GM11168 (cell line): ENCODE data around the gene PPP1R9A.

ENCODE experiments used
- in situ Hi-C: fragments of 300-500 bp; cut with MboI; formaldehyde crosslinking; loops from one replicate; pipeline ENCODE4 v1.12.0; 2022; ENCODE audit warnings: low sequenced_read_pairs; ENCODE audit not compliant: unreplicated experiment

PPP1R9A gene

DNA sequence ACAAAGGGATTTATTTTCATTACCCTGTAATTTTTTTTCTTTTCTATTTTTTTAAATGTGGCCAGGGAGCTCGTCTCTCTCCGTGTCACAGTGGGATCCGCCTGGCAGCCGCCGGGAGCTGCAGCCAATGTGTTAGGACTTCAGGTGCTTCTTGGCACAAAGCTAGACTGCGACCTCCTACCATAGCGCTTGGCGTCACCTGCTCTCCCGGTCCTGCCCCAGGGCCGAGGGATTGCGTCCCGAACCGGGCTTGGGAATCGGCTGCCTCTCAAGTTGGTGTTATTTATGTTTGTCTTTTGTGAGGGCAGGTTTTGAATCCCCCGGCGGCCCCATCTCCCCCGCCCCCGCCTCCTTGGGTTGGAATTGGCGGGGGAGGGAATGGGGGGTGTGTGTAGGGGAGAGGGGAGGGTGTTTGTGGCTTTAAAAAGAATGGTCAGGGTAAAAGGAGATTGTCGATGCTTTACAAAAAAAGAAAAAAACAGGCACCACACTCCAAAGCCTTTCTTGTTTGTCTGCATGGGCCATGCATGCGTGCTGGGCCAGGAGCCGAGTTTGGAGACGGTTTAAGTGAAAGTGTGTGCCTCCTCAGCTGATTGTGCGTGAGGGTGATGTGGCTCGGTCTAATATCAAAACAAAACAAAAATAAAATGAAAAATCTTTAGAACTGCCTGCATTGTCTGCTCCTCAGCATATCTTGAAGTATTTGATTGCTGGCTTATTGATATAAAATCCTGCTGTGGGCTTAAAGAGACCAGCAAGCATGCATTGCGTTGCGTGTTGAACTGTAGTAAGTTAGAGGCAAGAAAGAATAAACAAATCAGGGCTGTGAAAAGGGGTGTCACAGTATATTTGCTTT lies 1.2 kb downstream of the PPP1R9A start:
- in situ Hi-C loops: no loop called here

DNA sequence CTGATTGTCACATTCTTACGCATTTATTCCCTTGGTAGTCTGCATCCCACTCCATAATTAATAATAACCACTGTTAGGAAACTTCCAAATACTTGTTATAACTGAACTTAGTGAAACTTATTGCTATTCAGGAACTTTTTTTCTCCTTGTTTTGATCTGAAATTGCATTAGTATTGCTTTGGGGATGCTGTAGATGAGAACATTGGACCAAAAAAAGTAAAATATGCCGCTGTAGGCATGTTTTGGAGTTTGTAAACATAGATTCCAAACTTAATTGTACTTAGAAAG lies 1.7 kb downstream of the PPP1R9A start:
- in situ Hi-C loops: no loop called here

DNA sequence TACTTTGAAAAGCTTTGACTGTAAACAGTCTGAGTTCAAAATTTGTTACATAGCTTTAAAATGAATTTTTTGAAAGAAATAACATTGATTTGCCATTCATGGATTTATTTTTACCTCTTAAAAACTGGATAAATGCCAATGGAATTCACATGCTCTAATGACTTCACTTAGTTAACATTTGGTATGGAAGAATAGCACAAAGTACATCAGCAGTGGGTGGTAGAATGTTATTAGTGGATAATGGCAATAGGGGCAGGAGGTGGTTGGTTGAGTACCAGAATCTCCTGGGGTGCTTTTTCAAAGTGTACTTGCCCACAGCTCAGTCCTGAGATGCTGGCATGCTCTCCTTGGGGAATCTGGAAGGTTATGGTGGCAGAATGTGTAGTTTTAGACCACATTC lies 4.7 kb downstream of the PPP1R9A start:
- in situ Hi-C loops: no loop called here

DNA sequence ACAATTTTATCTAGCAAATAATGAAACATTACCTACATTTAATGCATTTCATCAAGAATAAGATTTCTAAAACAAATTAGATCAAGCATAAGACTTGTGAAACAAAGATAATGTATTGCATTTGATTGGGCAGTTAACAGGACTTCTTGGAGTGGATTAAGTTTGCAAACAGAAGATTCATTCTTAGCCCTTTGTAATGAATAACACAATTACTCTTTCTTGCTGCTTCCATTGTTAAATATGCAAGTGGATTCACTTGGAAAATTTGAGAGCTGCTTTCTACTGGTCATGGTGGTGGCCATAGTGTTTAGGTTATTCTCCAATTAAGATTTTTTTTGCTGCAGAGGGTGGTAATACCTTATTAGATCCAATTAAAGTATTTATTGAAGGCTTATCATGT lies 6.0 kb downstream of the PPP1R9A start:
- in situ Hi-C loops: no loop called here

DNA sequence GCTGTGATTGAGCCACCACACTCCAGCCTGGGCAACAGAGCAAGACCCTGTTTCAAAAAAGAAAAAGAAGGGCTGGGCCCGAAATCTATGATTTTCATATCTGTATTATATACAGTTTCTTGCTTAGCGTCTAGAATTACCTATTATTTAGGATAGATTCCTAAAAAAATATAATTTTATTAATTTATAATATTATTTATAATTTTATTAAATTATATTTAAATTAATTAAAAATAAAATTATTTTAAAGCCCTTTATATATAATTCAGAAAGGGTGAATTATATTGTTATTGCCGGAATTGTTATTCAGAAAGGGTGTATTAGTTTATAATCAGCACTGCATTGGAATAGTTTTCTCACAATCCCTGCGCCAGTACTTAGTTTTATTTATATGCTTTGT lies 14.5 kb downstream of the PPP1R9A start:
- in situ Hi-C loops: no loop called here

DNA sequence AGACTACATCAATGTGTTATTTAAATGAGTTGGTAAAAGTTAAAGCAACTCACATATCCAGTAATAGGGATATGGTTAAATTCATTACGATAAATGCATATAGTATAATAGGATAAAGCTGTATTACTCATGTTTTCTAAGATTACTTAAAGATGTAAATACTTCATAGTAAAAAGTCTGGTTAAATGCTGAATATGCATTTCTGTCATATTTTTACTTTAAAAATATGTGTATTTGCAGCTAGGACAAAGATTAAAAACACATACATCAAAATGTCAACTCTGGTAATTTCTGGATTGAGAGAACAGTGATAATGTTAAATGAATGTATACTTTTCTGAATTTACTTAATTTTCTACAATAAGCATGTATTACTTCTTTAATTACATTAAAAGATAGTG lies 15.1 kb downstream of the PPP1R9A start:
- in situ Hi-C loops: no loop called here

DNA sequence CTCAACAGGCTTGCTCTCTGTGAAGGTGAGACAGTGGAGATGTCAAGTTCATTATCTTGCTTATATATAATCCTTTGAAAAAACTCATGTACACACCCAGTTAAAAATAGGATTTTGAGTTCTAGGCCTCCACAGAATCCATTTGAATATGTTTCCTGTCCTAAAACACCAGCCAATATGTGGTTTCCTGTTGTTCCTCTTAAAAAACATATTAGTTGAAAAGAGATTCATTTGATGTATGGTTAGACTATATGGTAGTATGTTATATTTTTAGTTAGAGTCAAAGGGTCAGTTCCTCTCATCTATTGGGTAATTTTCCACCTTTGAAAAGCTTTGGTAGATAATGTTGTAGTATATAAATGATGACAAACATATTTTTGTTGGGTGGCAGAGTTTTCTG lies 16.0 kb downstream of the PPP1R9A start:
- in situ Hi-C loops: no loop called here

DNA sequence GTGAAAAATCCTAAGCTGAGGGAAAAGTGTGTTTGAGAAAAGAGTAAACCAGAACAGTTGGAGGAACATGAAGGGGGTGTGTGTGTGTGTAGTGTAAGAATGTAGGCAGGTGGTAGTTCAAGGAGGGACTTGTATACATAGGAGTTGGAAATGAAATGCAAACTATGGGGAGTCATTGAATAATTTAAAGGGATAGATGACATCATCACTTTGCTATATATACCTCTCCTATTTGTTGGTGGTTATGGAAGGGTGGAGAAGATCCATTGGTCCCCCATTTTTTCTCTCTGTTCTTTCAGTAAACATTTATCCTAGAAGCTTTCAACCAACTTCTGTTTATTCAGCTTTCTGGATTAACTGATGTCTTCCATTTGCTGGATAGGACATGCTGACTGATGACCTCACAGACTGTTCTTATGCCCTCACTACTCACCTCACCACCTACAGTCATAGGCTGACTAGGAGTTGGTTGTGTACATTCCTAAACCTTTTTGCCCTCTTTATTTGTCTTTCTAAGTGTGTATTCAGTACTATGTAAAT lies 20.8 kb downstream of the PPP1R9A start:
- in situ Hi-C loops: no loop called here

DNA sequence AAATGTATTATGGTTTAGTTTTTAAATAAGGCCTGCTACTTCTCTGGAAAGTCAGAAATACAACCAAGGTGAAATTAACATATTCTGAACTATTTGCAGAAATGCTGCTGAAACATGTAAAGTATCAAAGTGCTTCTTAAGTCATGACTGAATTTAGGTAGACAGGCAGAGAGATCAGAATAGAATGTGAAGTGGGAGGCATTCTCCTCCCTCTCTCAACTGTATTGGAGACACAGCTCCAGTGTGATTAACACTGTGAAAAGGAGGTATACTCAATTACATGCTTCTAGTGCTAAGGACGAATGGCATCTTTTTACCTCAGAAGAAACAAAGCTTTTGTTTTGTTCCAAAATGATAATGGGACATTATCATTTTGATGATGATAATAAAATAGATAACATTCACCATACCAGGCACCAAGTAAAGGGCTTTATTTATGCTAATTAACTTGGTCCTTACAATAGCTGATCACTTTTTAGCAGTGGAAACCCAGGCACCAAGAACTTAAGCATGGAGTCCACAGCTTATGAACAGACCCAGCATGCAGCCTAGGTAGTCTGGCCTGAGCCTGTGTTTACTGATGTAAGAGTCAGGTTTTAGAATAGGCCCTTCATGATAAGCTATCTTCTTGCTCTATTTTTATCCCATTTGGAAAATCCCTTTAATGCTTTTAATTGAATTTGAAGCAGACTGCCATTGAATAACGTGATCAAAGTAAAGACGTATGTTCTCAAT lies 26.0 kb downstream of the PPP1R9A start:
- in situ Hi-C loops: no loop called here

DNA sequence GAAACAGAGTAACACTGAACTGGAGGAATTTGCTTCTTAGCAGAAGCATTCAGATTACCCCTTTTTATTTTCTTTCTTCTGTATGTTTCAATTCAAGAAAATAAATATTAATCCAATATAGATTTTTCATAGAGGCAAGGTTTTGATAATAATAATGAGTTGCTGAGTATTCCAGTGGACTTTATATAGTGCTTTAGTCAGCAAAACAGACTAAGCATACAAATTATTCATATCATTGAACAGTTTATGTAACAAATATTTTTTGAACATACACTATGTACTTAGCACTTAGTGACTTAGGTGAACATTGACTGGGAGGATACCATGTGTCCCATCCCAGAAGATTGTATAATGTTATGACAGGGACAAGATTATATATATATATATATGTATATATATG lies 32.0 kb downstream of the PPP1R9A start:
- in situ Hi-C loops: no loop called here

DNA sequence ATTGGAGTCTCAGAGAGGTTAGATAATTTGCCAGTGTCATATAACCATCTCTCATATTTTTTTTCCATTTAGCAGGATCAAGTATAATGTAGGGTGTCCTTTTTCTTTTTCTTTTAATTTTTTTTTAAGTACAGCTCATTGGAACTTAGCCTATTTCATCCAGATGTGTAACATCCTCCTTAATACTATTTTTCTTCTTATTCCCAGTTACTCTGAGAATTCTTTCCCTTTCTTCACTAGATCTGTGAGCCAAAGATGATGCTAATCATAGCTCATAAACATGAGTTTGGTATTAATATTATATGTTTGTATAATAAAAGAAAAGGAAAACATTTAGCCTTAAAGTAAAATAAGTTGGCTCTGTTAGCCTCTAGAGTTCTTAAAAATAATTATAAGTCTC lies 32.8 kb downstream of the PPP1R9A start:
- in situ Hi-C loops: no loop called here

DNA sequence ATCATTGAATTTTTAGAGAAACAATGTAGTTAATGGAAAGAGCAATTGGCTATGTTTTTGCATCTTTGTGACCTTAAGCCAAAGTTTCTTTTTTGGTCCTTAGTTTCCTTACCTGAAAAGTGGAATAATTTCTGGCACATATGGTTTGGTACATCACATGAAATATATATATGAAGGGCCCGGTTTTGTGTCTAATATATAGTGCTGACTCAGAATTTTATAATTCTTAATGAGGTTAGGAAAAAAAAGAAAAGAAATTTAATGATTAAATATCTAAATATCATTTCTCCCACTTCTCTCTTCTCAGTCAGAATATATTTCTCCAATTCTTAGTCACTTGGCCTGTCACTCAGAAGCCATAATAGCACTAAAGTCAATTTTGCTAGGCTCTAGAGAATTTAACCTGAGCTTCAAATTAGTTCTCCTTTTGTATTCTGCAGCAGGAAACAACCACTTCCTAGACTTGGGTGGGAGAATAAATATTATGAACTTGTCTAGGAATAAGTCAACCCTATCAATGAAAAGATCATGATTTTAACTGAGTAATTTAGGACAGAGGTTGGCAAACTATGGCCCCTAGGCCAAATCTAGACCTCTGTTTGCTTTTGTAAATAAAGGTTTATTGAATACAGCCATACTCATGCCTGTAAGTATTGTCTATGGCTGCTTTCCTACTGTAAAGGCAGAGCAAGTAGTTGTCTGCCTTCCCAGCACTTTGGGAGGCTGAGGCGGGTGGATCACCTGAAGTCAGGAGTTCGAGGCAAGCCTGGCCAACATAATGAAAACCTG lies 34.6 kb downstream of the PPP1R9A start:
- in situ Hi-C loops: no loop called here

DNA sequence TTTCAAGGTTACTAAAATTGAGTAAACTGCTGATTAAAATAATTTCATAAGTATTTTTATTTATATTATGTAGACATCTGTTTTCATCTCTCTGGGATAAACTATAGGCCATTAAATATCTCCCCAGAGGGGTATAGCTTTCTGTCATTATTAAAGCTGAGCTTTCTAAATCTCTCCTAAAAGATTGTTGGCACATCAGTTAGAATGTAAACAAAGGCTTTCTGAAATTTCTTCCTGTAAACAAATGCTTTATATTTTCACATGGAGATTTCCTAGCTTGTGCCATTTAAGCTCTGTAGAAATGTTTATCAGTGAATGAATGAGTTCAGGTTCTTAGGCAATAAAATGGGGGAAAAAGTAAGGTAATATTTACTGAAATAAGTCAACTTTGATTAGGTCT lies 35.7 kb downstream of the PPP1R9A start:
- in situ Hi-C loops: no loop called here

DNA sequence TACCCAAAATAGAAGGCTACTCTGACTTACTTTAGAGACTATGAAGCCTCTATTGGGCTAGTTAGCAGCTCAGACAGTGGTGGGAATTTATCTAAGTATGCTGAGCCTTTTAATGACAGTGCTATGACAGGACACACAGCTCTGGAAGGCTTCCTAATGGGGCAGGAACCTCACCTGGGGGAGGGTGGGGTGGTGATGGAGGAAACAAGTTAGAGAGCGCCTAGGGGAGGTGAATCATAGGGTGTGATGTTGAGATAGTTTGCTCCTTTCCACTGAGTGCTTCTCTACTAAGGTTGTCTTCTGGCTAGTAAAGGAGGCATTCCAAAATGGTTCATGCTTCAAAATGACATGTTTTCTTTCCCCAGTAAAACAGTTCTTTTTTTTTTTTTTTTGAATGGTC lies 42.1 kb downstream of the PPP1R9A start:
- in situ Hi-C loops: no loop called here

DNA sequence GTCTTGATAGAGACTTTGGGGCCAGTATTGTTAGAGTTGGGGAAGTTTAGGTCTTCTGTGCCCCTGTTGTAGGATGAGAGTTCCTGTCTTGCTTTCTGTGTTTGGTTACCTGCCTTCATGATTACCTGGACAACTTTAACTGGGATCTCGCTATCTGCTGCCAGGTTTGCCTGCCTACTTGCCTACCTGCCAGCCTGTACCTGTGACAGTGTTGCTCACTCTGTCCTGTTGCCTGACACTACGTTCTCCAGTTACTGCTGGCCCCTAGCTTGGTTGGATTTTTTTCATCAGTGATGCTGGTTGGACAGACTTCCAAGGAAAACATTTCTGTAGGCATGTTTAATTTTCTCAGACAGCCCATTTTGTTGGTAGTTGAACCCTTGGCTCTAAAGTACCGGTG lies 48.4 kb downstream of the PPP1R9A start:
- in situ Hi-C loops: no loop called here

DNA sequence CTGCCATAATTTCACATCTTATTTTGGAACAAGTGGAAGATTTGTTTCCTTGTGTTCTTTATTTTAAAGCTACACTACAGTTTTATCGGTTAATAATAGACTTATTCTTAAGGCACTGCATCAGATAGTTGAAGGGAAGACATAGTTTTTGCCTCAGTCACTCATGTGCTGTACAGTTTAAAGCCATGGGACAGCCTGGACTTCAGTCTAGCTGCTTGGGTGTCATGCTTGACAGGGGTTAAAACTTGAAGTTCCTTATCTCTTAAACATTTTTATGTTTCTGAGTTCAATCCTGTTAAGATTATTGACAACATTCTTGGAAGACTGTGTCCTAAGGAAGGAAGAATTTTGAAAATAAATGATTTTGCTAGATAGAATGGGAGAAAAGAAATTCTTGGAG lies 49.7 kb downstream of the PPP1R9A start:
- in situ Hi-C loops: no loop called here

DNA sequence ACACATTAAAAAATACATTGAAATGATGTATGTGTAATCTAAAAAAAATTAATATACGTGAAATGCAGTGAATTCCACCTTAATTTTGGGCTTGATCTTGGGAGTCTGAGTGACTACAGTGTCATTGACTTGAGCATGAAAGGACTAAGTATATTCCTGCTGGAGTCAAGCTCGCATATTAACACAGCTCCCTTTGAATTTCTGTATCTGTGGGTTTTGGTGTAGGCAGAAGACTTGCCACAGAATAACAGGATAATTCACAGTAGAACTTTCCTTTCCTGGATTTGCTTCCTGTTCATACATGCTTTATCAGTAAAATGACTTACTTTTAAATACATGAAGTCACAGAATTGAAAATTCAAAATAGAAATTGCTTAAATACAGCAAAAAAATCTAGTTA lies 55.3 kb downstream of the PPP1R9A start:
- in situ Hi-C loops: no loop called here

DNA sequence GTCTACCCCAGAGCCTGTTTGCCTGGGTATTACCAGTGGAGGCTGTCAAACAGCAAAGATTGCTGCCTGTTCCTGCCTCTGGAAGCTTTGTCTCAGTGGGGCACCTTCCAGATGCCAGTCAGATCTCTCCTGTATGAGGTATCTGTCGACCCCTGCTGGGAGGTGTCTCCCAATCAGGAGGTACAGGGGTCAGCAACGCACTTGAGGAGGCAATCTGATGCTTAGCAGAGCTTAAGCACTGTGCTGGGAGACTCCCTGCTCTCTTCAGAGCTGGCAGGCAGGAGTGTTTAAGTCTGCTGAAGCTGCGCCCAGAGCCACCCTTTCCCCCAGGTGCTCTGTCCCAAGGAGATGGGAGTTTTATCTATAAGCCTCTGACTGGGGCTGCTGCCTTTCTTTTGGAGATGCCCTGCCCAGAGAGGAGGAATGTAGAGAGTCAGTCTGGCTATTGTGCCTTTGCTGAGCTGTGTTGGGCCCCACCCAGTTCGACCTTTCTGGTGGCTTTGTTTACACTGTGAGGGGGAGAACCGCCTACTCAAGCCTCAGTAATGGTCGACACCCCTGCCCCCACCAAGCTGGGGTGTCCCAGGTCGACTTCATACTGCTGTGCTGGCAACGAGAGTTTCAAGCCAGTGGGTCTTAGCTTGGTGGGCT lies 62.2 kb downstream of the PPP1R9A start:
- in situ Hi-C loops: no loop called here

DNA sequence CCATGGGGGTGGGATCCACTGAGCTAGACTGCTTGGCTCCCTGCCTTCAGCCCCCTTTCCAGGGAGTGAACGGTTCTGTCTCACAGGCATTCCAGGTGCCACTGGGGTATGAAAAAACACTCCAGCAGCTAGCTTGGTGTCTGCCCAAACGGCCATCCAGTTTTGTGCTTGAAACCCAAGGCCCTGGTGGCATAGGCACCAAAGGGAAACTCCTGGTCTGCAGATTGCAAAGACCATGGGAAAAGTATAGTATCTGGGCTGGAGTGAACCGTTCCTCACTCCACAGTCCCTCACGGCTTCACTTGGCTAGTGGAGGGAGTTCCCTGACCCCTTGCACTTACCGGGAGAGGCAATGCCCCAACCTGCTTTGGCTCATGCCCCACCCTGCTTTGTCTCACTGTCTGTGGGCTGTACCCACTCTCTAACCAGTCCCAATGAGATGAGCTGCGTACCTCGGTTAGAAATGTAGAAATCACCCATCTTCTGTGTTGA lies 62.7 kb downstream of the PPP1R9A start:
- in situ Hi-C loops: no loop called here
